ENCODE data around the gene CDC7.
"Not testable (repeated sequence)": the region's sequence is repeated elsewhere in the genome, so short reads cannot be mapped to it uniquely, and the experiment has no call there.

The CDC7 gene

DNA sequence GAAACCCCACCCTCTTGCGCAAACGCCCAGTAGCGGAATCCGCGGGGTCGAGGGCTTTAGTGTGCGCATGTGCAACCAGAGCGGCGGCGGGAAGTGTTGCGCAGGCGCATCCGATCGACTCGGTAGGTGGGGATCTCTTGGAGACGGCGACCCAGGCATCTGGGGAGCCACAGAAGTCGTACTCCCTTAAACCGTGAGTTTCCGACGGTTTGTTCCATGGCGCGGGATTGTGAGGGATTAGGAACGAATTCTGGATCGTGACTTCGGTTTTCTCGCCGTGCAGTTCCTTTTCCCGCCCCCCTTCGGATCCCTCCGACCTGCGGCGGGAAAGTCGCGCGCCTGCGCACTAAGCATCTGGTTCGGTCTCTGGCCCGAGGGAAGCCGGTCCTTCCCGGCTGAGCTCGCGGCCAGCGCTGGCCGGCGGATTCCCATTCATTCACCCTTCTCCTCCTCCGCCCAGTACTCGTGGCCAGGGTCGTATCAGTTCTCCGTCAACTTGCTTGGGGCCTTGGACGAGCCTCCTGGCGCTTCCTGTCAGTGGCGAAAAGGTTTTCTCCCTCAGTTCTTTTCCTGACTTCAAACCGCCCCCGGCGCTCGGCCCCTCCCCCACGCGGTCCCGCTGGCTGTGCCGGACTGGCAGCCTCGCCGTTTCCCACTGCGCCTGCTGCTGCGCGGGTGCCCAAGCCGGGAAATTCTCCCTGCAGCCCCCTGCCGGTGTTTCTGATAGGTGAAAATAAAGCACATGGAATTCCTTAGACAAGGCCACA is at the start of gene CDC7:
CDC7 (plus strand) TSS at position 96 of the 767 bp plus-strand sequence. CDS start 866 bp downstream, outside the sequence.
- peak; percentile 45 to 76 for DNase-seq (ENCODE audit: low read depth in 1 of 2, low spot score in 1 of 2)

DNA sequence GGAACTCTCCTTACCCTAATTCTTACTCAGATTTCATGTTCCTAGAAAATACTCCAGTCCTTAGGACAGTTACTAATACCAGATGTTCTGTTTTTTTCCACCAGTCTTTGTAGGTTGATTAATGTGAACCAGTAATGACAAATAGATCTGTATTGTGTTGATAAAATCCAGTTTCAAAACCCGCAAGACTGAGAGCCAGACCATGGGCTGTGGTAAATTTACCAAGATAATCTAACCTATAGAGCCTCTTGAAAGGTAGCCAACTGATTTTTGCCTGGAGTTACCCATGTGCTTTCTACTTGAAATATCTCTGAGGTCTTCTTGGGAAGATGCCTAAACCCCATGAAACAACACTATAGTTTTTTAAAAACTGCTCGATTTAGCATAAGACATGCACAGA is 46.5 kb upstream of the CDC7 start:
- DNase-seq (ENCODE audit: low read depth in 1 of 2, low spot score in 1 of 2): no peak

DNA sequence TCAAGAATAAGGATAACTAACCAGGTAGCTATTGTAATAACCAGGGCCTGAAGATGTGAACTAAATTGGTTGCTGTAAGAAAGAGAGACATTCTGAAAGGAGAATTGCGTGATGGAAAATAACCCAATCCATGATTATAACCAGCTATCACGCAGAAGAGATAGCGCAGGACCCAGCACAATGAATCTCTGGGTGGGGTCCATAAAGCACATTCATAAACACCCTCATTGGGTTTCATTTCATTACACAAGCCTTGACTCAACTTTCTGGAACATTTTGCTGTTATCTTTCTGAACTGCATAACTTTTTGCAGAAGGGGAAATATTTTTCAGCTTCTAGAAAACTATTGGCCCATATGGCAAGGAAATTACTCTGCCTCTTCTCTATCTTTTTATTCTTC is 45.3 kb upstream of the CDC7 start:
- no peak for DNase-seq (ENCODE audit: low read depth in 1 of 2, low spot score in 1 of 2)

DNA sequence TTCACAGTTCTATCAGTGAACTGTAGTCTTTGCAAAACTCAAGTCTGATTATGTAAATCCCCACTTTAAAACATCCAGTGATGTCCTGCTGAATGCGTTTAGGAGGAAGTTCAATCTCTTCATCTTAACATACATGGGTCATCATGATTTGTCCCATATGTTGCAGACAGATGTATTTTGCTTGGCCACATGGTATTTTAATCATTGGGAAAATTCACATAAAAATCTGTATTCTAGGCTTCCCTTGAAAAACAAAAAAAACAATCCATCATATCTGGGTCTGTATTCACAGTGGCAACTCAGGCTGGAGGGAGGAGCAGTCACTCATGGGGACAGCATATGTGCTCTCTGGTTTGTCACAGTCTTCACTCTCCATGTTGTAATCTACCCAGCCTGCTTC is 44.8 kb upstream of the CDC7 start:
- no peak for DNase-seq (ENCODE audit: low read depth in 1 of 2, low spot score in 1 of 2)

DNA sequence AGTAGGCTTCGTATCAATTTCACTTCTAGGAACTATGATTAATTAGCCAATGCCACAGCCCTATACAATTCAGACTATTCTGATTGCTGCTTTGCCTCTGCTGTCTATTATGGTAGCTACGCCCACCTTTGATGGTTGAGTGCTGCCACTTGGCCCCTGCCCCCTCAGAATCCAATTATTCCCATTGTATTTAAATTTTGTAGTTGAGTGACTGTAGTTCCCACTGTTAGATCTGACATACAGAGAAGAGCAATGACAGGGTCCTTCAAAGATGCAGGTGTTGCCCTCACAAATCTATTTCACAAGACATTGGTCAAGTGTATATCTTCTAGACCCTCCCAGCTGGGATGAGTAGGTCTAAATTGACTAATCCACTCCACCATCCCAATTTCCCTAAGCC is 35.3 kb upstream of the CDC7 start:
- not testable (repeated sequence) for DNase-seq (ENCODE audit: low read depth in 1 of 2, low spot score in 1 of 2)

DNA sequence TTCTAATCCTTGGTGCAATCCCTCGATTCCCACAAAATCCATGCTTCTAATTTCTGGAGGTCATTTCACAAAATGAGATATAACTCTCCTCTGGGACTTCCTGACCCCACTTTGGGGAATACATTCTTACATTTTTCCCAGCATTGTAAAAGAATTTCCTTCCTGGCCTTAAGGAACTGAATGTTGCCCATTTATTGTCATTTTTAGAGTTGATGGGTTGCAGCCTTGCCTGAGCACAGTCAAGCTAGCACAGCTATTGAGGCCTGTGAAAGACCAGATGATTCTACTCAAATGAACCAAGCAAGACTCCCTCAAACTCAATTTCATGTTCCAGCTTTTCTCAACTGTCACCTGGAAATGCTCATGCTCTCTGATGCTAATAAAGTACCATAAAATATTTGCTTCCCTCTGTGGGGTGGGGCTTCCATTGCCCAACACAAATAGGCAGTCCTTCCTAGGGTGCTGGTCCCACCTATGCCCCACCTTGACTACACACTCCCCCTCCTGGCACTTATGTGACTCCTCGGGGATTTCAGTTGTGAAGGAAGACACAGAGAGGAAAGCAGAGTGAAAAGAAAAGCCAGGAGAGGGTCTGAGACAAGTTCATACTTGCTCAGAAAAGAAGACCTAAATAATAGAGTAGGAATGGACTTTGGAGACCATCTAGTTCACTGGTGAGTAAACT is 24.0 kb upstream of the CDC7 start:
- no peak for DNase-seq (ENCODE audit: low read depth in 1 of 2, low spot score in 1 of 2)

DNA sequence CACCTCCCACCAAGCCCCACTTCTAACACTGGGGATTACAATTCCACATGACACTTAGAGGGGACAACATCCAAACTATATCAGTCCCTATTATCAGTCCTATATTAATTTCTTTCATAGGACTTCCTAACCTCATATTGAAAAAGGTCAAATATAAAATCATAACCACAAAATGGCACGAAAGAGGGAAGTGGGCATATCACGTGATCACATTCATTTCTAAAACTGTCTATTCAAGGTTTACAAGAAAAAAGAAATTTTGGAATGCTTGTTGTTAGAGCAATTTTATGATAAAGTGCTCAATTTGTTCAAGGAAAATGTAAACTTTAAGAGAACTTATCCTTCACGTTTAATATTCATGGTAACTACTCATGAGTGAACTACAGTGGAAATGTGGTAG is 13.2 kb upstream of the CDC7 start:
- no peak for DNase-seq (ENCODE audit: low read depth in 1 of 2, low spot score in 1 of 2)

DNA sequence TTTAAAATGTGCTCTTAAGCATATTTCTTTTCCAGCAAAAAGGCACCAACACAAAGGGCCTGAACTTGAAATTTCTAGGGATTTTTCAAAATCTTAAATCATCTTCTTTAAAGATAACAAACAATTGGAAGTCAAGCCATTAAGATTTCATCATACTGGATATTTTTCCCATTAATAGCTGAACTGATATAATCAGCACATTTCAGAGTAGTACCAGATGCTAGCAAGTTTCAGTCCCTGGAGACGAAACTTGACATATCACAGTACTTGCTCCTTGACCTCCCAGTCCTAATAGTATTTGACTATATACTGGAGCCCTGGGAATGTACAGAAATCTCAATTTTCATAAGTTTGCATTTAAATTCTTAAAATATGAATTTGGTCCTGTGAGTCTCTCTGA is 10.2 kb upstream of the CDC7 start:
- no peak for DNase-seq (ENCODE audit: low read depth in 1 of 2, low spot score in 1 of 2)

DNA sequence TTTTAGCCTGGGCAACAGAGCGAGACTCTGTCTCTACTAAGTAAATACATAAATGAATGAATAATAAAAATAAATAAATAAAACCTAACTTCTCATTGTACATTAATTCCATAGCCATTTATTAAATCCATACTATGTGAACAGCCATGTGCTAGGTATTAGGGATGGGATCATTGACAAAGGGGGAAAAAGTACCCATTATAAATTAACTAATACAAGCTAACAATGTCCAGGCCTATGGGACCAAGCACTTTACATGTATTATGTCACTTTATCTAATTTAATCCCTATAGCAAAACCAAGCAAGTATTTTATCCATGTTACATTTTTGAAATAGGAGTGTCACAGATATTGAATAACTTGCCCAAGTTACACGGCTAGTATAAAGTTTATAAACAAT is 2.6 kb upstream of the CDC7 start:
- DNase-seq (ENCODE audit: low read depth in 1 of 2, low spot score in 1 of 2): no peak

DNA sequence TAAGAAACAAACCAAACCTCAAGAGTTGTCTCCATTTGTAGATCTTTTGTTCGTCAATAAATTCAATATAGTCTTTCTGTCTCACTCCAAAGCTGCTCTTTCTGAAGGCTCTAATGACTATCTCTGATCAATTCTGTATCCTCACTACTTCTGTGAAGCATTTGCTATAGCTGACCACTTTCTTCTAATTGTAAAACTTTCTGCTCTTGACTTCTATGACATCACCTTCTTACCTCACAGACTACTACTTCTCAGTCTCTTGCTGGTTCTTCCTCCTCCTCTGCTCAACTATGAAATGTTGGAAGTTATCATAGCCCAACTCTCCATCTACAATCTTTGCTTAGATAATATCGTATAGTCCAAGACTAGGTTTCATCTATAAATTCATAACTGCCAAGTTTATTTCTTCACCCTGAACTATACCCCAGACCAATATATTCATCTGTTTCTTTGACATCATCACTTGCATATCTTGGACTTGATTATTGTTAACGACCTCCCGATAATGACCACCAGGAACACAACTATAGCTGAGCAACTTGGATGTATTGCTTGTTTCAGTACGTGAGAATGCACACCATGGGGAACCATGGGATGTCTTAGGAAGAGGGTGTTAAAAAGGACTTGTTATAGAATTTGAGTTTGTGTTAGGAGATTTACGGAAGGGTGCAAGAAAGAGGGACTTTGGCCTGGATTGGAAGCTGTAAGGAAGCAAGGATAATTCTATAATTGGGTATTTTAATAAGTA is 2.0 kb upstream of the CDC7 start:
- no peak for DNase-seq (ENCODE audit: low read depth in 1 of 2, low spot score in 1 of 2)

DNA sequence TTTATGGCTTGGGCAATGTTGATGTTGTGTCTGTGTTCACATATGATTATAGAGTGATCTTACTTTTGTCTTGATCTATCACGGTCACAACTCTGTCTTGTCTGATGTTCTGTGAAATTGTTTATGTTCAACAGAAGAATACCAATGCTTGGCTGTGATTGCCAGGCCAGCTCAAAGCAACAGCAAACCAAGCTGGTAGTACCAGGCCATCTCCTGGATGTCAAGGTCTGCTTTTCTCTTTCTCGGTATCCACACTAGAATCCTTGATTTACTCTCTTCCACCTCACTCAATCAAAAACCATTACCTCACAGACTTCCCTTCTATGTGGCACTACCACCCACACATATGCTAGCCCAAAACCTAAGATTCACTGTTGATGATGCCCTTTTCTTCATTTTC is 1.3 kb upstream of the CDC7 start:
- no peak for DNase-seq (ENCODE audit: low read depth in 1 of 2, low spot score in 1 of 2)

DNA sequence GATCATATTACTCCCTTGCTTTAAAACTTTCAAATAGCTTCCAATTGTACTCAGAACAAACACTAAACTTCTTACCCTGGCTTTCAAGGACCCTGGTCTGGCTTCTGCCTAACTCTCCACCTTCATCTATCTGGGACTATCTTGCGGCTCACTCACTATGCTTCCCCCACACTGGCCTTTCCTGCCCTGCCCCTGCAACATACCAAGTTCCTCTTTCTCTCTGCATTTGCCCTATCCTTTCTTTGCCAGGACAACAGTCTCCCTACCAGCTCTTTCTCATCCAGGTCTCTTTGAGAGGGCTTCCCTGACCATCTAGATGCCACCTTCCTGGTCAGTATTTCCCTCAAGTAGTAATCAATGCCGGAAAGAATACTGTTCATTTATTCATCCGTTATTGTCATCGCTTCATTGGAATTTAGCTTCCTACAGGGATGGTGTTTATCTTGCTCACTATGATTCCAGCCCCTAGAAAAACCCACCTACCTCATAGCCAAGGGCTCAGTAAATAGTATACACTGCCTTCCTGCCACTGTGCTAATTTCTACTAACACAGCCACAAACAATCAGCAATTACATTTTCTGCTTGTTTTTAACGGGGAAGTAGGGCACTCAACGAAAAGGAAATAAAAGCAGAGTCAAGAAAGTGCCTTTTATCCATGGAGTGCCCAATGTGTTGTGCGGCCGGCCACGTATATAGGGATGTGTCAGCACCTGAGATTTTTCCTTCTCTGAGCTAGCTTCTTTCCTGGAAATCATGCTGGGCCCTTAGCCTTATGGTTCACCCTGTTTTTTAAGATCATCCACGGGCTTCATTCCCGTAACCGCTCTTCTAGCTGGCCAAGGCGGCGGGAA is 521 bp upstream of the CDC7 start:
- no peak for DNase-seq (ENCODE audit: low read depth in 1 of 2, low spot score in 1 of 2)

DNA sequence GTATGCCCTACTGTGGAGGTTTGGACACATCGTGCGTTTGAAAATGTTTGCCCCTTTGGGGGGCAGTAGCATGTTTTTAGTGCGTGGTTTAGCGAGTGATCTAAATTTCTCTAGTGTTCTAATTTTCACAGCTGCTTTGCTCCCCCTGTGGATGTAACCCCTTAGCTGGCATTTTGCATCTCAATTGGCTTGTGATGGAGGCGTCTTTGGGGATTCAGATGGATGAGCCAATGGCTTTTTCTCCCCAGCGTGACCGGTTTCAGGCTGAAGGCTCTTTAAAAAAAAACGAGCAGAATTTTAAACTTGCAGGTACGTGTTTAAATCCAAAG is 836 bp downstream of the CDC7 start:
- no peak for DNase-seq (ENCODE audit: low read depth in 1 of 2, low spot score in 1 of 2)

DNA sequence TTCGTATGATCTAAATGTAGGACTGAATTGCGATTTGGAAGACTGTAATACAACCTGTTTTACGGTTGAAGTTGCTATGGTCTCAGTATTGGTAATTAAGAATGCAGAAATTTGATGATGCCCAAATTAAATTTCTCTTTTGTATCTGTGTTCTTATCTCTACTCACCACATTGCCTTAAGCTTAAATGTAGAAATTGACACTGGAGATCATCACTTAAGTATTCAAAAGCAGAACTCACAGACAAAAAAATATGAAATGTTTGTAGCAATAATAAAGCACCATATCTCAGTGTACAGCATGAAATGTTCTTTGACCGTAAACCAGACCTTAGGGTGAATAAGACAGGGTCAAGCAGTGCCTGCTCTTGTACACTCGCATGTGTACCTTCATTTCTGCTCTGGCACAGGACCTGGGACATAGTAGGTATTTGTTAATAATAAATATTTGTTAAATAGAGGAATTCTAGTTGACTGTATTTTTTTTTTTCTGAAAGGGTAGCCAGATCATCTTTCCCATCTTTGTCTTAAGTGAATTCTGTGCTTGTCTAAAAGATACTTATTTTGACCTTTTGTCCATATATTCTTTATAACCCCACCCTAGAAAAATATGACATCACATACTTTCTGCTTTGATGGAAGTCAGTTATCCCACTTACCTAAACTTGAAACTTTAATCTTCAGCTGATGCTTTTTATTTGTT is 1.5 kb downstream of the CDC7 start:
- no peak for DNase-seq (ENCODE audit: low read depth in 1 of 2, low spot score in 1 of 2)

DNA sequence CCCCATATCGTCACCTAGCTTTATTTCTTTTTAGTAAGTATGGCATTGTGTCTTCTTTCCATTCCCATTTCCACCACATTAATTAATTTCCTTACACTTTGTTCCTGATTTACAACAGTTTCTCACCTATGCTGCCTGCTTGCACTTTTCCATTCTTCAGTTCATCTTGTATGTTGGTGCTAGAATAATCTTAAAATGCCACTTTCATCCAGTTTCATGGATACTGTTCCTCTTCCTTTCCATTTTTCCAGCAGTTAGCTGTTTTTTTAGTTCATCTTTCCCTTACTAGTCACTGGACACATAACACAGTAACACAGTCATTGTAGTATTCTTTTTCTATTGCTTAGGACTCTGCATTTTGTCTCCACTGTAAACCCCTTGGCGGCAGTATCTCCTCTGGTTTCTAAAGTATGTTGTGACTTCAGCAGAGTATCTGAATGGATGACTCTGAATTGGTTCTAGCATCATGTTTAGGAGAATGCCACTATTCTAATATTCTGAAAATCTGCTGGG is 2.1 kb downstream of the CDC7 start:
- DNase-seq (ENCODE audit: low read depth in 1 of 2, low spot score in 1 of 2): no peak

DNA sequence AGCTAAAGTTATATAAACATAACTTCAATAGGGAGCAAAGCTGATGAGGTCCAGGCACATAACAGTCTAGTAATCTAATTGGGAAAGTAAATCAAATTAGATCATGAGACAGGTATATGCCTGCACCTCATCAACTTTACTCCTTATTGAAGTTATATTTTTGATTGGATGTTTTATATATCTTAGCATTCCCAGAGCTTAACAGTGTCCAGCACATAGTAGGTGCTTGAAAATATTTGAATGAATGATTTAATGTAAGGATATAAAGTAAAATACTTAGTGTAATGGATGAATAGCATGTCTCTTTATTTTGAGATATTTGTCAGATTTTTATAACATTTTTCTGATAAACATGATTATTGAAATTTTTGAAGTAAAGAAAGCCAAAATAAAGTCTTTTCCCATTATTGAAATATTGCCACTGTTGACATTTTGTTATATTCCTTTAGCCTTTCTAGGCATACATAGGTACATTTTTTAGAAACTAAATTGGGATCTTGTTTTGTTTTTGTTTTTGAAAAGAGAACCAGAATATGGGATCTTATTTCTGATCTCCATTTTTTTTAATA is 2.8 kb downstream of the CDC7 start:
- no peak for DNase-seq (ENCODE audit: low read depth in 1 of 2, low spot score in 1 of 2)

DNA sequence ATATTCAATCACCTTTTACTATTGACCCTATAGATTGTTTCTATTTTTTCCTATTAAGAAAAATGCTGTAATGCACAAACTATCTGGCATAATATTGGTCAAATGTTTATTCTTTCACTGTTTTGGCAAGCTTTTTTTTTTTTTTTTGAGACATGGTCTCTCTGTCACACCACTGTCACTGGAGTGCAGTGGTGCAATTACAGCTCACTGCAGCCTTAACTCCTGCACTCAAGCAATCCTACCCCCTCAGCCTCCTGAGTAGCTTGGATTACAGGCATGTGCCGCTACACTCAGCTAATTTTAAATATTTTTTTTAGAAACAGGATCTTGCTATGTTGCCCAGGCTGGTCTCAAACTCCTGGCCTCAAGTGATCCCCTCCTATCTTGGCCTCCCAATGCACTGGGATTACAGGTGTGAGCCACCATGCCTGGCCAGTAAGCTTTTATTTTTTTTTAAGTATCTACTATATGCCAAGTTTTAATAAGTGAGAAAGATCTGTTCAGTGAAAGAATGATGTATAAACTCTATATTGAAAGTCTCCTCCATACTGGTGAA is 3.4 kb downstream of the CDC7 start:
- DNase-seq (ENCODE audit: low read depth in 1 of 2, low spot score in 1 of 2): no peak

DNA sequence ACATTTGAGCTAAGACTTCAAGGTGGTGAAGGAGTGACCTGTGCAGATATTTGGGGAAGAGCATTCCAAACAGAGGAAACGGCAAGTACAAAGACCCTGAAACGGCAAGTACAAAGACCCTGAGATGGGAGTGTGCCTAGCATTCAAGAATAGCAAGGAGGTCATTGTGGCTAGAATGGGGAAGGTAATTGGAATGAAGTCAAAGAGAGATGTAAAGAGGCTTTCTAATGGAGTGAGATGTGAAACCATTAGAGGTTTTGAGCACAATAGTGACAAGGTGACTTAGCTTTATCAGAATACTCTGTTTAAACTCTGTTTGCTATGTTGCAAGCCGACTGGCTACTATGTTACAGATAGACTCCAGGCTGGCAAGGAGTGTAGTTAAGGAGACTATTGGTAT is 4.4 kb downstream of the CDC7 start:
- DNase-seq (ENCODE audit: low read depth in 1 of 2, low spot score in 1 of 2): no peak

DNA sequence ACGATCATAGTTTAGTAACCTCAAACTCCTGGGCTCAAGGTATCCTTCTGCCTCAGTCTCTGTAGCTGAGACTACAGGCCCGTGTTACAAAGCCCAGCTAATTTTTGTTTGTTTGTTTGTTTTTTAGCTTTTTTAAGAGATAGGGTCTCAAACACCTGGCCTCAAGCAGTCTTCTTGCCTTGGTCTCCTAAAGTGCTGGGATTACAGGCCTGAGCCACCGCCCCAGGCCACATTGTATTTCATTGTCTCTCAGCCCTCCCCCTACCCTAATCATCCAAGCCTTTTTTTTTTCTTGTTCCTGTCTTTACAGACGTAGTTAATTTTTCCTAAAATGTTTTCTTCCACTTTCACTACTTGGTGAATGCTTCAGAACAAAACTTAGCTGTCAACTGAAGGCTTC is 5.4 kb downstream of the CDC7 start:
- no peak for DNase-seq (ENCODE audit: low read depth in 1 of 2, low spot score in 1 of 2)

DNA sequence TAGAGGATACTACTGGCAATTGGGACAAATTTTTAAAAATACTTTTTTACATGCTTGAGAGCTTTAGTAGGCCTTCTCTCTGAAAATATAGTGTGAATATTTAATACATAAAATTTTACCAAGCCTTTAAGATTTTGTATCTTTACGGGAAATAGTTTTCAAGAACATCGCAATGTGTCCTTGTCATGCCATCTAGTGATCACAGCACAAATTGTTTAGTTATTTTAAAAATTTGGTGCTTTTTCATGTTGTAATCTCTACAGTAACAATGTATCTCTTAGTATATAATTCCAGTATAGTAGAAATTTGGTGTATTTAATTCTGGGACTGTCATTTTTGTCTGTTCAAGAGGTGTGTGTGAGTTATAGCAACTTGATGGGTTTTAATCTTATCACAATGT is 6.7 kb downstream of the CDC7 start:
- no peak for DNase-seq (ENCODE audit: low read depth in 1 of 2, low spot score in 1 of 2)
